K562 (cell line): ENCODE measurements around the gene DDAH2. TPM values are rescaled to one million over a fixed set of nuclear protein-coding genes. Genes with fewer than 3 reads are reported as not detected.
A peak's percentile ranks its signal among the peaks of the same experiment; 100 is the strongest.

ENCODE experiments used
- BRD4 ChIP-seq: fragments of 200-600 bp; sonication (generic); IDR thresholded peaks from 2 replicates; pipeline ENCODE4 v1.6.1; 2017; ENCODE audit warnings: inconsistent platforms
- DACH1 ChIP-seq: fragments of 450-650 bp; IDR thresholded peaks from 2 replicates; pipeline ENCODE4 v1.6.1; 2018; ENCODE audit not compliant: partially characterized antibody
- ELK1 ChIP-seq: sonication (generic); formaldehyde crosslinking; IDR thresholded peaks from 2 replicates; pipeline ENCODE4 v1.8.1; 2022; ENCODE audit warnings: missing genetic modification reagents
- ETV1 ChIP-seq: fragments of 450-650 bp; conservative IDR thresholded peaks from 2 replicates; pipeline ENCODE4 v1.6.1; 2016; ENCODE audit warnings: missing genetic modification characterization, control low read depth, low read depth, missing compliant biosample characterization
- FOS ChIP-seq: IDR thresholded peaks from 3 replicates; pipeline ENCODE4 v1.6.1; 2011; ENCODE audit not compliant: insufficient read length; ENCODE audit errors: extremely low read depth
- FOXA3 ChIP-seq, 2 experiments: fragments of 450-650 bp in 1 of 2; sonication (generic) in 1 of 2; formaldehyde crosslinking; IDR thresholded peaks in 1 of 2; conservative IDR thresholded peaks in 1 of 2; 2 replicates each; pipeline versions ENCODE4 v1.4.0 to v1.8.0; 2020 to 2022; ENCODE audit warnings: mild to moderate bottlenecking in 2 of 2, missing genetic modification reagents in 1 of 2
- KAT7 ChIP-seq: sonication (generic); formaldehyde crosslinking; IDR thresholded peaks from 2 replicates; pipeline ENCODE4 v1.8.0; 2022; ENCODE audit warnings: missing genetic modification reagents, mild to moderate bottlenecking, borderline replicate concordance
- MBD2 ChIP-seq: sonication (generic); IDR thresholded peaks from 2 replicates; pipeline ENCODE4 v1.6.1; 2016; ENCODE audit warnings: low read depth, borderline replicate concordance
- NELFE ChIP-seq: IDR thresholded peaks from 2 replicates; pipeline ENCODE4 v1.6.1; 2011; ENCODE audit warnings: mild to moderate bottlenecking; ENCODE audit not compliant: insufficient read depth, insufficient read length
- NR3C1 ChIP-seq: sonication (generic); formaldehyde crosslinking; IDR thresholded peaks from 2 replicates; pipeline ENCODE4 v1.8.1; 2022; ENCODE audit warnings: missing genetic modification reagents
- POLR3G ChIP-seq: IDR thresholded peaks from 2 replicates; pipeline ENCODE4 v1.6.1; 2011; ENCODE audit not compliant: insufficient read length, insufficient replicate concordance; ENCODE audit errors: extremely low read depth
- RUNX1 ChIP-seq: sonication (generic); IDR thresholded peaks from 2 replicates; pipeline ENCODE4 v1.6.1; 2016; ENCODE audit warnings: antibody characterized with exemption, low read depth
- SAFB ChIP-seq: fragments of 200-400 bp; formaldehyde crosslinking; IDR thresholded peaks from 2 replicates; pipeline ENCODE4 v1.6.1; 2017; ENCODE audit warnings: low read depth, low read length, borderline replicate concordance
- SNIP1 ChIP-seq: fragments of 450-650 bp; IDR thresholded peaks from 2 replicates; pipeline ENCODE4 v1.7.1; 2017; ENCODE audit warnings: low read depth, mild to moderate bottlenecking
- TBP ChIP-seq: optimal IDR thresholded peaks from 2 replicates; pipeline ENCODE3; 2011; ENCODE audit warnings: low read depth, low read length, improper control_type of control experiment
- TCF3 ChIP-seq: sonication (generic); formaldehyde crosslinking; IDR thresholded peaks from 2 replicates; pipeline ENCODE4 v1.4.0; 2020; ENCODE audit warnings: mild to moderate bottlenecking, missing genetic modification reagents
- ZFPM2 ChIP-seq: fragments of 250-450 bp; sonication (Bioruptor Pico); IDR thresholded peaks from 2 replicates; pipeline ENCODE4 v1.5.1; 2022; ENCODE audit warnings: mild to moderate bottlenecking
- ZNF23 ChIP-seq: fragments of 250-450 bp; sonication (Bioruptor Pico); IDR thresholded peaks from 2 replicates; pipeline ENCODE4 v1.4.0; 2020; ENCODE audit warnings: mild to moderate bottlenecking
- ZNF277 ChIP-seq: fragments of 250-450 bp; sonication (Bioruptor Pico); IDR thresholded peaks from 2 replicates; pipeline ENCODE4 v1.8.0; 2022; ENCODE audit warnings: inconsistent platforms, mild to moderate bottlenecking, moderate library complexity, borderline replicate concordance
- polyA plus RNA-seq, 8 experiments: library from polyadenylated mRNA; depleted of rRNA in 4 of 8; stranded (reverse) in 5 of 8; unstranded in 3 of 8; fragments of >200 nt; fragmentation: Nextera tagmentation in 2 of 8; fragmentation: Illumina TruSeq in 1 of 8; extraction: Ambion mirVana in 2 of 8; extraction: Trizol in 1 of 8; gene quantifications; 2 replicates each; pipeline versions ENCODE4 v1.2.1 to v1.2.3, GENCODE V29; 2011 to 2014; ENCODE audit warnings: inconsistent platforms in 1 of 8, missing spikeins in 1 of 8
- total RNA-seq, 7 experiments: library from RNA; depleted of rRNA in 6 of 7; stranded (reverse); fragments of >200 nt in 6 of 7; fragmentation: Illumina TruSeq in 2 of 7; extraction: Trizol in 2 of 7; gene quantifications; 2 replicates each; pipeline versions ENCODE4 v1.2.1 to v1.2.3, GENCODE V29; 2011 to 2021; ENCODE audit warnings: low replicate concordance in 1 of 7
- TF ChIP-seq, protein P1 (sequence below): fragments of 450-650 bp; IDR thresholded peaks from 2 replicates; pipeline ENCODE4 v1.6.1; 2017; ENCODE audit warnings: mild to moderate bottlenecking, moderate library complexity
- TF ChIP-seq, protein P2 (sequence below): fragments of 250-450 bp; sonication (Bioruptor Pico); IDR thresholded peaks from 2 replicates; pipeline ENCODE4 v1.4.0; 2020; ENCODE audit warnings: mild to moderate bottlenecking, moderate library complexity
- TF ChIP-seq, protein P3 (sequence below), 3 experiments: fragments of 200-800 bp in 1 of 3; sonication (Bioruptor generic) in 1 of 3; sonication (generic) in 1 of 3; formaldehyde crosslinking in 1 of 3; IDR thresholded peaks; 2 replicates each; pipeline versions ENCODE4 v1.6.1 to v1.8.0; 2016 to 2022; ENCODE audit warnings: mild to moderate bottlenecking in 2 of 3, missing compliant biosample characterization in 2 of 3, missing genetic modification characterization in 2 of 3, missing genetic modification reagents in 1 of 3

Gene DDAH2
- total and polyA plus RNA-seq, 9 of the 15 experiments (the other 6 are each of a cell fraction or from before 2014, with no cell fraction given), result 1.8 to 45.4 (median 21.4) TPM

DNA sequence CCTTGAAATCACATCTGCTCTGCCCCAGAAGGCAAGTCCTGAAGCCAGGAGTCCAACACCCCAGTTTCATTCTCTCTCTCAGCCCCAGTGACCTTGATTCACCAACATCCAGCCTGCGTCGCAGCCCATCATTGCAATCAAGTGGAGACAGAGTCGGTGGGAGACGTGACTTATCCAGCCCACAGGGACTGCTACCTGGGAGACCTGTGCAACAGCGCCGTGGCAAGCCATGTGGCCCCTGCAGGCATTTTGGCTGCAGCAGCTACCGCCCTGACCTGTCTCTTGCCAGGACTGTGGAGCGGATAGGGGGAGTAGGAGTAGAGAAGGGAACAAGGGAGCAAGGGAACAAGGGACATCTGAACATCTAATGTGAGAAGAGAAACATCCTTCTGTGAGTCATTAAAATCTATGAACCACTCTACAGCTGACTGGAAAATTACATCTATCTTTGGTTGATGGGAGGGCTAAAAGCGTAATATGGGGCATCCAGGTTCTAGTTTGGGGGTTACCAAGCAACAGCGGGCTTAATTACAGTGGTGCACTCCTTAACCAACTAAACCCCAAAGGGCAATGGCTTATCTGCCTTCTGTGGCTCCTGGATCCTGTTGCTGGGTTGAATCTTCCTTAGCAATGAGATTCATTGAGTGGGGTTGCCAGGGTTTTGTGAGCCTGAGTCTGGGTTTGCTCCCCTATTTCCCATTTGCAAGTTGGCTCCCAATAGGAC lies 11.4 kb downstream of the DDAH2 start (continued):
- TF ChIP-seq, protein P1, sequence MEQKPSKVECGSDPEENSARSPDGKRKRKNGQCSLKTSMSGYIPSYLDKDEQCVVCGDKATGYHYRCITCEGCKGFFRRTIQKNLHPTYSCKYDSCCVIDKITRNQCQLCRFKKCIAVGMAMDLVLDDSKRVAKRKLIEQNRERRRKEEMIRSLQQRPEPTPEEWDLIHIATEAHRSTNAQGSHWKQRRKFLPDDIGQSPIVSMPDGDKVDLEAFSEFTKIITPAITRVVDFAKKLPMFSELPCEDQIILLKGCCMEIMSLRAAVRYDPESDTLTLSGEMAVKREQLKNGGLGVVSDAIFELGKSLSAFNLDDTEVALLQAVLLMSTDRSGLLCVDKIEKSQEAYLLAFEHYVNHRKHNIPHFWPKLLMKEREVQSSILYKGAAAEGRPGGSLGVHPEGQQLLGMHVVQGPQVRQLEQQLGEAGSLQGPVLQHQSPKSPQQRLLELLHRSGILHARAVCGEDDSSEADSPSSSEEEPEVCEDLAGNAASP, result no peak
- no peak for TF ChIP-seq ZNF277 (CRISPR knock-in tag)
- TF ChIP-seq POLR3G, result no peak
- no peak for TF ChIP-seq KAT7
- no peak for TF ChIP-seq NR3C1 (CRISPR knock-in tag)
- no peak for TF ChIP-seq SAFB
- no peak for TF ChIP-seq MBD2
- no peak for TF ChIP-seq RUNX1
- TF ChIP-seq ZFPM2 (CRISPR knock-in tag), result no peak
- TF ChIP-seq, protein P2, sequence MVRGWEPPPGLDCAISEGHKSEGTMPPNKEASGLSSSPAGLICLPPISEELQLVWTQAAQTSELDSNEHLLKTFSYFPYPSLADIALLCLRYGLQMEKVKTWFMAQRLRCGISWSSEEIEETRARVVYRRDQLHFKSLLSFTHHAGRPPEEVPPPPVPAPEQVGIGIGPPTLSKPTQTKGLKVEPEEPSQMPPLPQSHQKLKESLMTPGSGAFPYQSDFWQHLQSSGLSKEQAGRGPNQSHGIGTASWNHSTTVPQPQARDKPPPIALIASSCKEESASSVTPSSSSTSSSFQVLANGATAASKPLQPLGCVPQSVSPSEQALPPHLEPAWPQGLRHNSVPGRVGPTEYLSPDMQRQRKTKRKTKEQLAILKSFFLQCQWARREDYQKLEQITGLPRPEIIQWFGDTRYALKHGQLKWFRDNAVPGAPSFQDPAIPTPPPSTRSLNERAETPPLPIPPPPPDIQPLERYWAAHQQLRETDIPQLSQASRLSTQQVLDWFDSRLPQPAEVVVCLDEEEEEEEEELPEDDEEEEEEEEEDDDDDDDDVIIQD (CRISPR knock-in tag), result no peak
- TF ChIP-seq BRD4, result no peak
- TF ChIP-seq, protein P3, sequence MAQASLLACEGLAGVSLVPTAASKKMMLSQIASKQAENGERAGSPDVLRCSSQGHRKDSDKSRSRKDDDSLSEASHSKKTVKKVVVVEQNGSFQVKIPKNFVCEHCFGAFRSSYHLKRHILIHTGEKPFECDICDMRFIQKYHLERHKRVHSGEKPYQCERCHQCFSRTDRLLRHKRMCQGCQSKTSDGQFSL (CRISPR knock-in tag; IDR thresholded peaks at IDR 0.05), result peak; percentile 35; the same call in 1 of the 2 replicates
- TF ChIP-seq, protein P3 (tag; IDR thresholded peaks at IDR 0.05), result no peak
- TF ChIP-seq SNIP1, result no peak
- no peak for TF ChIP-seq FOS
- TF ChIP-seq TBP, result peak; percentile 38
- no peak for TF ChIP-seq NELFE
- TF ChIP-seq FOXA3 (CRISPR knock-in tag; conservative IDR thresholded peaks at IDR 0.05 in 1 of 2, IDR thresholded peaks at IDR 0.05 in 1 of 2), result no peak
- no peak for TF ChIP-seq ZNF23
- no peak for TF ChIP-seq ELK1 (CRISPR knock-in tag)
- no peak for TF ChIP-seq ETV1 (tag)
- no peak for TF ChIP-seq DACH1
- TF ChIP-seq TCF3 (CRISPR knock-in tag), result peak; percentile 17; the same call in 1 of the 2 replicates
